Measurements from ENCODE around the gene CHL1. TPM values are rescaled to one million over a fixed set of nuclear protein-coding genes. Genes with fewer than 3 reads are reported as not detected.
"Not testable (repeated sequence)": the region's sequence is repeated elsewhere in the genome, so short reads cannot be mapped to it uniquely, and the experiment has no call there.

Gene CHL1
- polyA plus RNA-seq, 2 of the 4 experiments (the other 2 are of a cell fraction), result 0.05 TPM; not detected in 1

GRCh38 chr3:364287-364686 lies 167.7 kb downstream of the CHL1 start (continued):
- TF ChIP-seq BCL3 (IDR thresholded peaks at IDR 0.05) (no peak), EP300 (IDR thresholded peaks at IDR 0.05) (no peak)

- TF ChIP-seq REST (IDR thresholded peaks at IDR 0.05) (no peak), ZSCAN20 (CRISPR knock-in tag; IDR thresholded peaks at IDR 0.05) (no peak), HMGXB4 (CRISPR knock-in tag; IDR thresholded peaks at IDR 0.05; ENCODE audit: borderline replicate concordance) (no peak), TFCP2L1 (CRISPR knock-in tag; IDR thresholded peaks at IDR 0.05) (no peak)
- 4% methylated on average over 1 of the region's 1 CpG for WGBS (ENCODE audit: missing lambda C conversion rate)
- ATAC-seq (no peak), FAIRE-seq (no peak), DNase-seq (ENCODE audit: low read depth in 1 of 2, low spot score in 1 of 2) (peak in 1 of 2 experiments; percentile 6)
- Histone ChIP-seq H3K27ac (no peak overlapping the region), H3K4me1 (no peaks in the 10 kb centered on the region), H3K4me2 (peak overlapping the region; percentile 5; the same call in 1 of the 3 replicates), H3K9me3 (no peaks in the 10 kb centered on the region), H3K4me3 (no peak overlapping the region)
- CTCF ChIA-PET, result no interaction called here
- POLR2A ChIA-PET, result no interaction called here
These were observed 168.7 kb downstream of the CHL1 start for GRCh38 chr3:365268-365667.

- CTCF ChIA-PET; H3K4me3 ChIP-seq; POLR2A ChIA-PET; H3K27ac ChIP-seq; H3K9me3 ChIP-seq; DNase-seq (ENCODE audit: low read depth in 1 of 2, low spot score in 1 of 2); FAIRE-seq; ATAC-seq; H3K4me2 ChIP-seq; H3K4me1 ChIP-seq: not testable (repeated sequence)
- WGBS (ENCODE audit: missing lambda C conversion rate), result 11% methylated on average over 7 of the region's 7 CpGs
These were observed 169.7 kb downstream of the CHL1 start for GRCh38 chr3:366253-366652.

GRCh38 chr3:373193-373779 lies 176.7 kb downstream of the CHL1 start:
- DNase-seq (ENCODE audit: low read depth in 1 of 2, low spot score in 1 of 2) (no peak), FAIRE-seq (no peak), ATAC-seq (no peak)
- POLR2A ChIA-PET, result no interaction called here
- CTCF ChIA-PET, result interaction anchor here (1.1 kb wide), 1 partner anchor 19 kb away, joined by 3 read pairs; no protein-coding TSS in a partner anchor
- no peaks in the 10 kb centered on the region for H3K9me3 ChIP-seq
- no peak overlapping the region for H3K4me2 ChIP-seq
- WGBS (ENCODE audit: missing lambda C conversion rate), result 19% methylated on average over 4 of the region's 6 CpGs
- no peak overlapping the region for H3K4me3 ChIP-seq
- H3K4me1 ChIP-seq, result no peaks in the 10 kb centered on the region
- no peak overlapping the region for H3K27ac ChIP-seq
- no peak for TF ChIP-seq JUNB (IDR thresholded peaks at IDR 0.05)
- no peak for TF ChIP-seq FOSL2 (IDR thresholded peaks at IDR 0.05)
- TF ChIP-seq FOSL2 (CRISPR knock-in tag; IDR thresholded peaks at IDR 0.05), result no peak
- TF ChIP-seq NPAS2 (CRISPR knock-in tag; IDR thresholded peaks at IDR 0.05; ENCODE audit: borderline replicate concordance), result no peak
- TF ChIP-seq HOXA7 (CRISPR knock-in tag; IDR thresholded peaks at IDR 0.05), result no peak
- no peak for TF ChIP-seq BCL3 (IDR thresholded peaks at IDR 0.05)
- TF ChIP-seq RFX5 (IDR thresholded peaks at IDR 0.05), result no peak
- no peak for TF ChIP-seq ATOH8 (CRISPR knock-in tag; IDR thresholded peaks at IDR 0.05; ENCODE audit: low read depth)
- TF ChIP-seq ZSCAN20 (CRISPR knock-in tag; IDR thresholded peaks at IDR 0.05), result no peak
- TF ChIP-seq SREBF2 (IDR thresholded peaks at IDR 0.05), result no peak
- no peak for TF ChIP-seq HES2 (IDR thresholded peaks at IDR 0.05)
- no peak for TF ChIP-seq CEBPB (IDR thresholded peaks at IDR 0.05)
- no peak for TF ChIP-seq CBX2 (IDR thresholded peaks at IDR 0.05; ENCODE audit: borderline replicate concordance, low read depth)
- TF ChIP-seq MAZ (IDR thresholded peaks at IDR 0.05; ENCODE audit: borderline replicate concordance, low read depth, low read length), result no peak
- TF ChIP-seq GATA3 (IDR thresholded peaks at IDR 0.05; ENCODE audit: borderline replicate concordance), result no peak
- TF ChIP-seq MYC (IDR thresholded peaks at IDR 0.05; ENCODE audit: borderline replicate concordance, low read length), result no peak
- no peak for TF ChIP-seq SMC3 (IDR thresholded peaks at IDR 0.05)
- no peak for TF ChIP-seq HEYL (CRISPR knock-in tag; IDR thresholded peaks at IDR 0.05)

Measured in A549 (cell line).